Loucy (cell line): ENCODE data around the gene MAGEA9.

Experiments used
- CTCF ChIP-seq: fragments of 200-600 bp; sonication (generic); conservative IDR thresholded peaks from 2 replicates; pipeline ENCODE4 v1.5.1; 2014; ENCODE audit warnings: mild to moderate bottlenecking, antibody characterized with exemption, low read length
- EZH2phosphoT487 ChIP-seq: fragments of 200-600 bp; IDR thresholded peaks from 2 replicates; pipeline ENCODE4 v1.6.1; 2018; ENCODE audit warnings: antibody characterized with exemption, mild to moderate bottlenecking, moderate library complexity, borderline replicate concordance

GRCh38 chrX:149829751-149830191 lies 48.0 kb downstream of the MAGEA9 start:
- no peak for TF ChIP-seq CTCF
- no peak for TF ChIP-seq EZH2phosphoT487
